Neural crest cell (in vitro differentiated cells): ENCODE measurements around the gene LIMD2. TPM values are rescaled to one million over a fixed set of nuclear protein-coding genes. Genes with fewer than 3 reads are reported as not detected.
A peak's percentile ranks its signal among the peaks of the same experiment; 100 is the strongest.

Source experiments
- DNase-seq: peaks from one replicate; pipeline ENCODE4 v3.0.0; 2021; ENCODE audit warnings: low read depth, mixed read lengths, low spot score
- H3K27ac Mint-ChIP-seq: one replicate; pipeline ENCODE4 v1.8.0; 2021; ENCODE audit warnings: mild to moderate bottlenecking, mixed read lengths; ENCODE audit not compliant: unreplicated experiment
- H3K27me3 Mint-ChIP-seq: 2 replicates; pipeline ENCODE4 v1.8.0; 2021; ENCODE audit warnings: low read depth, mild to moderate bottlenecking, mixed read lengths
- H3K36me3 Mint-ChIP-seq: 2 replicates; pipeline ENCODE4 v1.8.0; 2021; ENCODE audit warnings: low read depth, mild to moderate bottlenecking, mixed read lengths
- H3K4me1 Mint-ChIP-seq: 2 replicates; pipeline ENCODE4 v1.8.0; 2021; ENCODE audit warnings: mixed read lengths
- H3K4me3 Mint-ChIP-seq: one replicate; pipeline ENCODE4 v1.8.0; 2021; ENCODE audit warnings: mild to moderate bottlenecking, mixed read lengths
- H3K9me3 Mint-ChIP-seq: 2 replicates; pipeline ENCODE4 v1.8.0; 2021; ENCODE audit warnings: mixed read lengths
- CTCF ChIP-seq: fragments of 200-600 bp; sonication (generic); conservative IDR thresholded peaks from 2 replicates; pipeline ENCODE4 v1.5.0; 2021; ENCODE audit warnings: antibody characterized with exemption, mild to moderate bottlenecking
- long read RNA-seq: library from polyadenylated mRNA; unstranded; transcript quantifications from one replicate; pipeline ENCODE4 v2.0.0, GENCODE V29; 2020
- total RNA-seq: library from RNA; stranded (reverse); gene quantifications from 2 replicates; pipeline ENCODE4 v1.2.1, GENCODE V29; 2021

LIMD2 gene
- 134 and 145 TPM in 2 replicates for total RNA-seq
- long read RNA-seq, partial matches to known transcripts = 0 of 1 reads
- long read RNA-seq, other reads (novel, unspliced or antisense) = 1 of 1 reads

- peak; percentile 57 for DNase-seq
- H3K9me3 Mint-ChIP-seq = no peaks in the 10 kb centered on the region
- TF ChIP-seq CTCF = no peak
- peaks cover 12% of the 10 kb centered on the region for H3K36me3 Mint-ChIP-seq
- H3K4me1 Mint-ChIP-seq = peaks cover 34% of the 10 kb centered on the region
- peaks cover 6% of the 10 kb centered on the region for H3K27me3 Mint-ChIP-seq
- H3K27ac Mint-ChIP-seq = peak within 1 kb of the TSS; percentile 50
- peak within 1 kb of the TSS; percentile 86 for H3K4me3 Mint-ChIP-seq
Observed at GRCh38 chr17:63699638-63700527, at the start of gene LIMD2. LIMD2 (minus strand) TSS chr17:63700125; CDS start chr17:63699298, 827 bp downstream.

- peaks cover 15% of the 10 kb centered on the region for H3K4me1 Mint-ChIP-seq
- no peak for TF ChIP-seq CTCF
Observed at GRCh38 chr17:63741408-63742173, 41.7 kb upstream of the LIMD2 start, which contains the start of gene STRADA. STRADA (minus strand) TSS chr17:63741799; CDS start chr17:63728369, 13,430 bp downstream.

GRCh38 chr17:63741143-63741407, 41.1 kb upstream of the LIMD2 start:
- H3K9me3 Mint-ChIP-seq = no peaks in the 10 kb centered on the region
- DNase-seq = no peak
- peaks cover 15% of the 10 kb centered on the region for H3K4me1 Mint-ChIP-seq
- no peaks in the 10 kb centered on the region for H3K36me3 Mint-ChIP-seq
- peak overlapping the region; percentile 90 for H3K4me3 Mint-ChIP-seq
- no peak for TF ChIP-seq CTCF
- no peaks in the 10 kb centered on the region for H3K27me3 Mint-ChIP-seq
- H3K27ac Mint-ChIP-seq = peak overlapping the region; percentile 95

More at GRCh38 chr17:63741408-63742173, 41.7 kb upstream of the LIMD2 start, which contains the start of gene STRADA:
- peak within 1 kb of the TSS; percentile 95 for H3K27ac Mint-ChIP-seq
- DNase-seq = peak; percentile 97
- no peaks in the 10 kb centered on the region for H3K36me3 Mint-ChIP-seq
- H3K4me3 Mint-ChIP-seq = peak within 1 kb of the TSS; percentile 90
- no peaks in the 10 kb centered on the region for H3K27me3 Mint-ChIP-seq
- no peaks in the 10 kb centered on the region for H3K9me3 Mint-ChIP-seq

GRCh38 chr17:63740464-63741142, 40.7 kb upstream of the LIMD2 start:
- H3K4me3 Mint-ChIP-seq = peak overlapping the region; percentile 90
- no peaks in the 10 kb centered on the region for H3K27me3 Mint-ChIP-seq
- H3K9me3 Mint-ChIP-seq = no peaks in the 10 kb centered on the region
- H3K4me1 Mint-ChIP-seq = peaks cover 15% of the 10 kb centered on the region
- DNase-seq = no peak
- H3K36me3 Mint-ChIP-seq = no peaks in the 10 kb centered on the region
- peak overlapping the region; percentile 95 for H3K27ac Mint-ChIP-seq
- no peak for TF ChIP-seq CTCF

- Mint-ChIP-seq H3K27ac (peak overlapping the region; percentile 30), H3K9me3 (no peaks in the 10 kb centered on the region), H3K36me3 (no peaks in the 10 kb centered on the region), H3K4me3 (no peak overlapping the region), H3K27me3 (no peaks in the 10 kb centered on the region), H3K4me1 (peaks cover 4% of the 10 kb centered on the region)
- TF ChIP-seq CTCF = no peak
- DNase-seq = no peak
Observed at GRCh38 chr17:63735691-63736090, 35.8 kb upstream of the LIMD2 start.
